ENCODE data around the gene ACTG1.

The ACTG1 gene

DNA sequence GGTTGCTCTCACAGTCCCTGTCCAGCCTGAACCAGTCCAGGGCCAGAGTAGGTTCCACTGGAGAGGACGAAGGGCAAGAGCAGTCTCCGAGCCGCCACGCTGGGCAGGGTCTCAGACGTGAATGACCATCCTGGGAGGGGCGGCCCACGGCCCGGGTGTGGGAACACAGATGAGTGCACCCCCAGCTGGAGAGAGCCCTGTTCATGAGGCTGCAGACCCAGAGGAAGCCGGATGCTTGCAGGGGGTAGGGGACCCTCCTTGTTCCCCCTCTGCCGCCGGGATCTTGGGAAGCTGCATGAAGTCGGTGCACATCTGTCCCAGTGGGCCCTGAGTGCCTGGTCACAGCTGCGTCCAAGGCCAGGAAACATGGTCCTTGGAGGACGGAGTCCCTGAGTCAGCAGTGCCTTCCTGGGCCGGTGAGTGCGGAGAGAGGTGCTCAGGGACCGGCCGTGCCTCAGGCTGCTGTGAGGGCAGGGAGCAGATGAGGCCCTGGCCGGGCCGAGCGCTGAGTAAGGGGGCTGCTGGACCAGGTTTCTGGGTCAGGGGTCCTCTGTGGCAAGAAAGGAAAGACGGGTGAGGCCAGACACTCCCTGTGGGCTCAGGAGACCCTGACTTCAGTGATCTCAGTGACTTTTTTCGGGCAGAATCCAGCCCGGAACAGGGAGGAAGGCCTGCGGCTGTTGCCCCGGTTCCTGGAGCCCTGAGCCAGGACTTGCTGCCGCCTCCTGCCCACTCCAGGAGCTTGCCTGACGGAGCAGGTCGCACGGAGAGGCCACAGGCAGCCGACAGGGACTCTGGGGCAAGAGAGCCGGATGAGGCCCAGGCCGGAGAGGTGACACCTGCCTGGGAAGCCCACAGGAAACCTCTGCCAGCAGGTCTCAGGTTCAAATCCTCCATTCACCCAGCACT is 45.8 kb downstream of the ACTG1 start:
- peaks cover 3% of the 10 kb centered on the region for H3K79me1 ChIP-seq (ENCODE audit: low read depth, low read length)
- no peak overlapping the region for H2AK5ac ChIP-seq (ENCODE audit: low read depth, low read length)
- no CpG with 5 or more reads among the region's 33 CpGs for WGBS, 2 donors (ENCODE audit: extremely low coverage in 2 of 2, insufficient read length in 2 of 2, insufficient replicate concordance in 1 of 2)
- no peak overlapping the region for H2BK120ac ChIP-seq (ENCODE audit: low read depth, low read length)
- no peak overlapping the region for H3K14ac ChIP-seq (ENCODE audit: low read length)
- H3K18ac ChIP-seq (ENCODE audit: low read length), result peak overlapping the region; percentile 76
- peak overlapping the region; percentile 71 for H2BK15ac ChIP-seq (ENCODE audit: low read length)
- H3K4me3 ChIP-seq (ENCODE audit: low read length in 2 of 2), result no peak overlapping the region
- H3K9ac ChIP-seq (ENCODE audit: low read depth, low read length, poor library complexity), result peak overlapping the region; percentile 60
- no peak overlapping the region for H3K4me2 ChIP-seq (ENCODE audit: insufficient read depth, low read length, poor library complexity, severe bottlenecking)
- H4K8ac ChIP-seq (ENCODE audit: low read depth, low read length), result no peak overlapping the region
- no peaks in the 10 kb centered on the region for H3K9me3 ChIP-seq (replicated peaks in 1 of 2; ENCODE audit: control insufficient read depth in 2 of 2, insufficient read depth in 1 of 2, low read depth in 1 of 2, low read length in 2 of 2)
- no peak for DNase-seq (ENCODE audit: low spot score)
- no peak overlapping the region for H4K91ac ChIP-seq (ENCODE audit: low read depth, low read length, poor library complexity)
- H3K27ac ChIP-seq (replicated peaks; ENCODE audit: low read length), result no peak overlapping the region
- peaks cover 10 to 38% of the 10 kb centered on the region in 2 donors for H3K36me3 ChIP-seq (replicated peaks in 1 of 2; ENCODE audit: control insufficient read depth in 2 of 2, insufficient read depth in 2 of 2, low read length in 2 of 2)
- peaks cover 3 to 11% of the 10 kb centered on the region in 2 donors for H3K4me1 ChIP-seq (ENCODE audit: control insufficient read depth in 2 of 2, insufficient read depth in 1 of 2, low read depth in 1 of 2, low read length in 2 of 2)
- peak overlapping the region; percentile 55 for H3K23ac ChIP-seq (ENCODE audit: low read depth, low read length, poor library complexity)
- no peak overlapping the region for H2BK5ac ChIP-seq (ENCODE audit: low read length)
- no peak overlapping the region for H2AFZ ChIP-seq (ENCODE audit: low read length)
- no peak overlapping the region for H2BK12ac ChIP-seq (ENCODE audit: low read length)
- H3K4ac ChIP-seq (ENCODE audit: low read length), result peak overlapping the region; percentile 95
- no peaks in the 10 kb centered on the region for H3K27me3 ChIP-seq (ENCODE audit: control insufficient read depth in 3 of 3, insufficient read depth in 3 of 3, low read depth in 1 of 3, low read length in 3 of 3)

DNA sequence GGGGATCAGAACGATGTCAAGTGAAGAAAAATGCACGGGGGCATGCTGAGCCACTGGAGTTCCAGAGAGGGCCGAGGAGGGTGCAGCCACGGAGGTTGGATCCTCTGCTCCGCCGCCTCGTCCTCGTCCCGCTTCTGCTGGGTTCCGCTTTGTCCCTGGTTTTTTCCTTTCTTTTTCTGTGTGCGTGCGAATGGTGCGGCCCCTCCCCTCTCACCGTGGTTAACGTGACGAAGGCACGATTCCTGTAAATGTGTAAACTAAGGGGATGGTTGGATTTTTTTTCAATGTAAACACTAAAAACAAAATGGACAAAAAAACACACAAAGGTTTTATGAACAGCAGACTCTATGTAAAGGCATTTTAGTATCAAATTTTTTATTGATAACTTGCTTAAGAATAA is 46.7 kb downstream of the ACTG1 start:
- Histone ChIP-seq H2BK5ac (ENCODE audit: low read length) (peak overlapping the region; percentile 75), H4K91ac (ENCODE audit: low read depth, low read length, poor library complexity) (no peak overlapping the region), H3K14ac (ENCODE audit: low read length) (no peak overlapping the region), H3K9ac (ENCODE audit: low read depth, low read length, poor library complexity) (no peak overlapping the region), H3K18ac (ENCODE audit: low read length) (no peak overlapping the region), H3K4me3 (ENCODE audit: low read length in 2 of 2) (no peak overlapping the region), H3K79me1 (ENCODE audit: low read depth, low read length) (peaks cover 3% of the 10 kb centered on the region), H3K4me2 (ENCODE audit: insufficient read depth, low read length, poor library complexity, severe bottlenecking) (no peak overlapping the region), H3K4me1 (ENCODE audit: control insufficient read depth in 2 of 2, insufficient read depth in 1 of 2, low read depth in 1 of 2, low read length in 2 of 2) (peaks cover 3 to 7% of the 10 kb centered on the region in 2 donors), H3K36me3 (replicated peaks in 1 of 2; ENCODE audit: control insufficient read depth in 2 of 2, insufficient read depth in 2 of 2, low read length in 2 of 2) (peaks cover 10 to 45% of the 10 kb centered on the region in 2 donors), H3K9me3 (replicated peaks in 1 of 2; ENCODE audit: control insufficient read depth in 2 of 2, insufficient read depth in 1 of 2, low read depth in 1 of 2, low read length in 2 of 2) (no peaks in the 10 kb centered on the region), H2BK15ac (ENCODE audit: low read length) (no peak overlapping the region), H2BK12ac (ENCODE audit: low read length) (no peak overlapping the region), H3K4ac (ENCODE audit: low read length) (no peak overlapping the region), H2AFZ (ENCODE audit: low read length) (no peak overlapping the region), H3K27me3 (ENCODE audit: control insufficient read depth in 3 of 3, insufficient read depth in 3 of 3, low read depth in 1 of 3, low read length in 3 of 3) (no peaks in the 10 kb centered on the region), H3K23ac (ENCODE audit: low read depth, low read length, poor library complexity) (no peak overlapping the region), H2BK120ac (ENCODE audit: low read depth, low read length) (no peak overlapping the region), H4K8ac (ENCODE audit: low read depth, low read length) (no peak overlapping the region), H3K27ac (replicated peaks; ENCODE audit: low read length) (no peak overlapping the region), H2AK5ac (ENCODE audit: low read depth, low read length) (no peak overlapping the region)
- DNase-seq (ENCODE audit: low spot score), result no peak
- no CpG with 5 or more reads among the region's 17 CpGs for WGBS, 2 donors (ENCODE audit: extremely low coverage in 2 of 2, insufficient read length in 2 of 2, insufficient replicate concordance in 1 of 2)

DNA sequence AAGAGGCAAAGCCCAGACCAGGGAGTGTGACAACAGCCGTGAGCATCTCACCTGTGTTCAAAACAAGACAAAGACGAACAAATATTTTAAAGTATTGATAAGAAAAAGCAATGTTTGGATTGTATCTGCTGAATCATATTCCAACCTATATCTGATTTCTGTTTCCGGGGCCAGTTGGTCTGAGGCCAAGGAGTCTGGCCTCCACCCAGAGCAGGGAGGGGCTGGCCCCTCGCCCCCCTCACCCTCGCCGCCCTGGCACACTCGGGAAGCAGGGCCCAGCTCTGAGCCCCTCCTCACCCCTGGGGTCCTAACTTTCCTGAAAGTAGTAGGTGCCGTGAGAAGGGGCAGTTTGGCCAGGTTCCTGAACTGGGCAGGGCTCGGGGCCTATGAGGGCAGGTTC is 48.0 kb downstream of the ACTG1 start:
- no peak overlapping the region for H2BK12ac ChIP-seq (ENCODE audit: low read length)
- H2BK120ac ChIP-seq (ENCODE audit: low read depth, low read length), result no peak overlapping the region
- H3K23ac ChIP-seq (ENCODE audit: low read depth, low read length, poor library complexity), result no peak overlapping the region
- no peak overlapping the region for H3K9ac ChIP-seq (ENCODE audit: low read depth, low read length, poor library complexity)
- peaks cover 3% of the 10 kb centered on the region for H3K79me1 ChIP-seq (ENCODE audit: low read depth, low read length)
- H3K36me3 ChIP-seq (replicated peaks in 1 of 2; ENCODE audit: control insufficient read depth in 2 of 2, insufficient read depth in 2 of 2, low read length in 2 of 2), result peaks cover 13 to 51% of the 10 kb centered on the region in 2 donors
- H2AK5ac ChIP-seq (ENCODE audit: low read depth, low read length), result peak overlapping the region; percentile 37
- no peak overlapping the region for H4K8ac ChIP-seq (ENCODE audit: low read depth, low read length)
- no peaks in the 10 kb centered on the region for H3K27me3 ChIP-seq (ENCODE audit: control insufficient read depth in 3 of 3, insufficient read depth in 3 of 3, low read depth in 1 of 3, low read length in 3 of 3)
- H3K14ac ChIP-seq (ENCODE audit: low read length), result no peak overlapping the region
- no peak overlapping the region for H3K4ac ChIP-seq (ENCODE audit: low read length)
- no peak overlapping the region for H2BK5ac ChIP-seq (ENCODE audit: low read length)
- peaks cover 2 to 3% of the 10 kb centered on the region in 2 donors for H3K4me1 ChIP-seq (ENCODE audit: control insufficient read depth in 2 of 2, insufficient read depth in 1 of 2, low read depth in 1 of 2, low read length in 2 of 2)
- no peak overlapping the region for H4K91ac ChIP-seq (ENCODE audit: low read depth, low read length, poor library complexity)
- no peak overlapping the region for H2BK15ac ChIP-seq (ENCODE audit: low read length)
- H3K9me3 ChIP-seq (replicated peaks in 1 of 2; ENCODE audit: control insufficient read depth in 2 of 2, insufficient read depth in 1 of 2, low read depth in 1 of 2, low read length in 2 of 2), result no peaks in the 10 kb centered on the region
- no peak overlapping the region for H3K4me3 ChIP-seq (ENCODE audit: low read length in 2 of 2)
- H3K18ac ChIP-seq (ENCODE audit: low read length), result no peak overlapping the region
- DNase-seq (ENCODE audit: low spot score), result no peak
- no peak overlapping the region for H2AFZ ChIP-seq (ENCODE audit: low read length)
- no peak overlapping the region for H3K4me2 ChIP-seq (ENCODE audit: insufficient read depth, low read length, poor library complexity, severe bottlenecking)
- no peak overlapping the region for H3K27ac ChIP-seq (replicated peaks; ENCODE audit: low read length)
- no CpG with 5 or more reads among the region's 9 CpGs for WGBS, 2 donors (ENCODE audit: extremely low coverage in 2 of 2, insufficient read length in 2 of 2, insufficient replicate concordance in 1 of 2)

DNA sequence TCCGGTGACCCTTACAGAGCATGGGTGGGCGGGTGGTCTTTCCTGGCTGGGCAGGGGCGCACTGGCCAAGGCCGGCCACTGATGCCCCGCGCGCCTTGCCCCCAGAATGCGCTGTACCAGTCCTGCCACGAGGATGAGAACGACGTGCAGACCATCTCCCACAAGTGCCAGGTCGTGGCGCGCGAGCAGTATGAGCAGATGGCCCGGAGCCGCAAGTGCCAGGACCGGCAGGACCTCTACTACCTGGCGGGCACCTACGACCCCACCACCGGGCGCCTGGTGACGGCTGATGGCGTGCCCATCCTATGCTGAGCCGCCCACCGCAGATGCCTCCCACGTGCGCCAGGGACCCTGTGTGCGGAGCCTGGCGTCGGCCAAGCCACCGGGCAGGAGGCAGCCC is 49.1 kb downstream of the ACTG1 start:
- no peak for DNase-seq (ENCODE audit: low spot score)
- H3K27ac ChIP-seq (replicated peaks; ENCODE audit: low read length), result no peak overlapping the region
- no peak overlapping the region for H3K4me3 ChIP-seq (ENCODE audit: low read length in 2 of 2)
- H4K91ac ChIP-seq (ENCODE audit: low read depth, low read length, poor library complexity), result no peak overlapping the region
- H3K9me3 ChIP-seq (replicated peaks in 1 of 2; ENCODE audit: control insufficient read depth in 2 of 2, insufficient read depth in 1 of 2, low read depth in 1 of 2, low read length in 2 of 2), result no peaks in the 10 kb centered on the region
- H4K8ac ChIP-seq (ENCODE audit: low read depth, low read length), result no peak overlapping the region
- no peak overlapping the region for H2BK5ac ChIP-seq (ENCODE audit: low read length)
- H3K14ac ChIP-seq (ENCODE audit: low read length), result peak overlapping the region; percentile 38
- H3K36me3 ChIP-seq (replicated peaks in 1 of 2; ENCODE audit: control insufficient read depth in 2 of 2, insufficient read depth in 2 of 2, low read length in 2 of 2), result peaks cover 15 to 61% of the 10 kb centered on the region in 2 donors
- no peak overlapping the region for H2BK120ac ChIP-seq (ENCODE audit: low read depth, low read length)
- no peak overlapping the region for H2BK15ac ChIP-seq (ENCODE audit: low read length)
- no peak overlapping the region for H3K4me2 ChIP-seq (ENCODE audit: insufficient read depth, low read length, poor library complexity, severe bottlenecking)
- no peak overlapping the region for H3K23ac ChIP-seq (ENCODE audit: low read depth, low read length, poor library complexity)
- H3K18ac ChIP-seq (ENCODE audit: low read length), result no peak overlapping the region
- no peak overlapping the region for H2BK12ac ChIP-seq (ENCODE audit: low read length)
- H3K4ac ChIP-seq (ENCODE audit: low read length), result no peak overlapping the region
- no CpG with 5 or more reads among the region's 32 CpGs for WGBS, 2 donors (ENCODE audit: extremely low coverage in 2 of 2, insufficient read length in 2 of 2, insufficient replicate concordance in 1 of 2)
- H3K79me1 ChIP-seq (ENCODE audit: low read depth, low read length), result peaks cover 3% of the 10 kb centered on the region
- H3K27me3 ChIP-seq (ENCODE audit: control insufficient read depth in 3 of 3, insufficient read depth in 3 of 3, low read depth in 1 of 3, low read length in 3 of 3), result no peaks in the 10 kb centered on the region
- H2AFZ ChIP-seq (ENCODE audit: low read length), result no peak overlapping the region
- no peak overlapping the region for H3K9ac ChIP-seq (ENCODE audit: low read depth, low read length, poor library complexity)
- peaks cover 2 to 3% of the 10 kb centered on the region in 2 donors for H3K4me1 ChIP-seq (ENCODE audit: control insufficient read depth in 2 of 2, insufficient read depth in 1 of 2, low read depth in 1 of 2, low read length in 2 of 2)
- H2AK5ac ChIP-seq (ENCODE audit: low read depth, low read length), result no peak overlapping the region

Measured in neuronal stem cell (in vitro differentiated cells).